ENCODE data around the gene DZIP1L. TPM values are rescaled to one million over a fixed set of nuclear protein-coding genes. Genes with fewer than 3 reads are reported as not detected.

Gene DZIP1L
- total RNA-seq, 5 donors from 2014 or later (not counting 1 experiment from before 2014, with no cell fraction given), result not detected

DNA sequence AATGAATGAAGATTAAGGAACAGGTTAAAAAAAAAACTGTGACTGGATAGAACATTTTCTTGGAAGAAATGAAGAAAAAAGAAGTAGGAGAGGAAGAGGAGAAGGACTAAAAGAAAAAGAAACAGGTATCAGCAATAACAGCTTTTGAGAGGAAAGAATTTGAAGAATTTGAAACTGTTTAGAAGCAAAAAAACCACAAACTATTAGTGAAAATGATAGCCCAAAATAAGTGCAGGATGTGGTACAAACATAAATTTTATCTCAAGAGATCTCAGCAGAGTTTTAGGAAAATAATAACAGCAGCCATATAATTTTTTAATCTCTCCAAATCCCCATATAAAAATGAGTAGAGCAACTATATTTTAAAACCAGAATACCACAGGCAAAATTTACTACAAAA, 25.5 kb upstream of the DZIP1L start:
- peaks cover 8 to 12% of the 10 kb centered on the region in 2 donors for H3K27me3 Mint-ChIP-seq
- H3K27ac Mint-ChIP-seq, result no peak overlapping the region
- H3K27me3 ChIP-seq (replicated peaks in 1 of 2; ENCODE audit: control insufficient read depth in 2 of 2, extremely low read depth in 1 of 2, insufficient read depth in 2 of 2, low read length in 1 of 2), result no peaks in the 10 kb centered on the region

DNA sequence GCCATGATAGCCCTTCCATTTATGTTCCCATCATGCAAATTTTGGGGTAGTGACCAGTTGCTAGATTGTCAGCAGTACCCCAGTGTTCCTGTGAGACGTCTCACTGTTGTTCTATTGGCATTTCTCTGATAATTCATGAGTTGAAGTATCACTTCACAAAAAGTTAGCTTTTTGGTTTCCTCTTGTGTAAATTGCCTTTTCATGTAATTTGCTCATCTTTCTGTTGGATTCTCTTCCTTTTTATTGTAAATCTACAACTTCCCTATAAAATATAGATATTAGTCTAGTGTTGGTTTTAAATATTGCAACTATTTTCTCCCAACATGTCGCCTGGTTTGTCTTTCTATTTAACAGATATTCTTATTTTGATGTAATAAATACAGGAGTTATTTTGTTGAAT, 24.3 kb upstream of the DZIP1L start:
- ATAC-seq (replicated peaks in 1 of 4) (no peak), DNase-seq (no peak)
- Histone ChIP-seq H3K4me1 (ENCODE audit: control insufficient read depth in 1 of 2, extremely low read depth in 1 of 2, insufficient read depth in 2 of 2, low read length in 2 of 2) (no peaks in the 10 kb centered on the region), H3K27ac (ENCODE audit: low read length) (no peak overlapping the region), H3K36me3 (ENCODE audit: control insufficient read depth in 2 of 2, extremely low read depth in 1 of 2, insufficient read depth in 1 of 2, low read length in 1 of 2) (no peaks in the 10 kb centered on the region), H3K4me3 (ENCODE audit: control insufficient read depth in 1 of 2, extremely low read depth in 1 of 2, low read length in 1 of 2) (no peak overlapping the region), H3K27me3 (replicated peaks in 1 of 2; ENCODE audit: control insufficient read depth in 2 of 2, extremely low read depth in 1 of 2, insufficient read depth in 2 of 2, low read length in 1 of 2) (no peaks in the 10 kb centered on the region), H3K9me3 (no peaks in the 10 kb centered on the region)
- H3K36me3 Mint-ChIP-seq, result no peaks in the 10 kb centered on the region
- H3K27me3 Mint-ChIP-seq, result peaks cover 8 to 14% of the 10 kb centered on the region in 2 donors
- no CpG with 5 or more reads among the region's 2 CpGs for WGBS (ENCODE audit: insufficient coverage)
- H3K9me3 Mint-ChIP-seq, result no peaks in the 10 kb centered on the region
- ChIA-PET POLR2A (no interaction called here), CTCF (no interaction called here)
- H3K27ac Mint-ChIP-seq, result no peak overlapping the region
- H3K4me3 Mint-ChIP-seq, result no peak overlapping the region
- no peaks in the 10 kb centered on the region for H3K4me1 Mint-ChIP-seq

More for the DNA sequence above, 25.5 kb upstream of the DZIP1L start:
- no peak for DNase-seq
- no peaks in the 10 kb centered on the region for H3K4me1 Mint-ChIP-seq
- no peaks in the 10 kb centered on the region for H3K9me3 Mint-ChIP-seq
- no peaks in the 10 kb centered on the region for H3K9me3 ChIP-seq
- ChIA-PET CTCF (no interaction called here), POLR2A (no interaction called here)
- no peaks in the 10 kb centered on the region for H3K4me1 ChIP-seq (ENCODE audit: control insufficient read depth in 1 of 2, extremely low read depth in 1 of 2, insufficient read depth in 2 of 2, low read length in 2 of 2)
- H3K27ac ChIP-seq (ENCODE audit: low read length), result no peak overlapping the region
- no peak for ATAC-seq (replicated peaks in 1 of 4)
- H3K4me3 Mint-ChIP-seq, result no peak overlapping the region
- H3K4me3 ChIP-seq (ENCODE audit: control insufficient read depth in 1 of 2, extremely low read depth in 1 of 2, low read length in 1 of 2), result no peak overlapping the region
- H3K36me3 Mint-ChIP-seq, result no peaks in the 10 kb centered on the region
- no peaks in the 10 kb centered on the region for H3K36me3 ChIP-seq (ENCODE audit: control insufficient read depth in 2 of 2, extremely low read depth in 1 of 2, insufficient read depth in 1 of 2, low read length in 1 of 2)

- no peak overlapping the region for H3K27ac ChIP-seq (ENCODE audit: low read length)
- ChIA-PET CTCF (interaction anchor here in 1 of 2 donors (0.7 kb wide), 1 partner anchor 1038 kb away, joined by 3 read pairs; no protein-coding TSS in a partner anchor), POLR2A (no interaction called here)
- WGBS (ENCODE audit: insufficient coverage), result 27% methylated on average over 1 of the region's 2 CpGs
- Mint-ChIP-seq H3K36me3 (no peaks in the 10 kb centered on the region), H3K4me3 (no peak overlapping the region), H3K27me3 (peaks cover 8 to 14% of the 10 kb centered on the region in 2 donors), H3K9me3 (no peaks in the 10 kb centered on the region), H3K27ac (no peak overlapping the region), H3K4me1 (no peaks in the 10 kb centered on the region)
- H3K36me3 ChIP-seq (ENCODE audit: control insufficient read depth in 2 of 2, extremely low read depth in 1 of 2, insufficient read depth in 1 of 2, low read length in 1 of 2), result no peaks in the 10 kb centered on the region
- no peaks in the 10 kb centered on the region for H3K27me3 ChIP-seq (replicated peaks in 1 of 2; ENCODE audit: control insufficient read depth in 2 of 2, extremely low read depth in 1 of 2, insufficient read depth in 2 of 2, low read length in 1 of 2)
- no peak for ATAC-seq (replicated peaks in 1 of 4)
- no peak for DNase-seq
- H3K9me3 ChIP-seq, result no peaks in the 10 kb centered on the region
- no peak overlapping the region for H3K4me3 ChIP-seq (ENCODE audit: control insufficient read depth in 1 of 2, extremely low read depth in 1 of 2, low read length in 1 of 2)
- H3K4me1 ChIP-seq (ENCODE audit: control insufficient read depth in 1 of 2, extremely low read depth in 1 of 2, insufficient read depth in 2 of 2, low read length in 2 of 2), result no peaks in the 10 kb centered on the region
Observed at GRCh38 chr3:138137861-138138260, 22.5 kb upstream of the DZIP1L start.

- CTCF ChIA-PET, result no interaction called here
- Mint-ChIP-seq H3K27me3 (peaks cover 4 to 10% of the 10 kb centered on the region in 2 donors), H3K36me3 (no peaks in the 10 kb centered on the region), H3K4me1 (no peaks in the 10 kb centered on the region), H3K4me3 (no peak overlapping the region), H3K27ac (no peak overlapping the region), H3K9me3 (no peaks in the 10 kb centered on the region)
- POLR2A ChIA-PET, result interaction anchor here in 1 of 2 donors (0.7 kb wide), 1 partner anchor 20 kb away, joined by 4 read pairs; no protein-coding TSS in a partner anchor
- DNase-seq, result no peak
- Histone ChIP-seq H3K27ac (ENCODE audit: low read length) (no peak overlapping the region), H3K36me3 (ENCODE audit: control insufficient read depth in 2 of 2, extremely low read depth in 1 of 2, insufficient read depth in 1 of 2, low read length in 1 of 2) (no peaks in the 10 kb centered on the region), H3K4me3 (ENCODE audit: control insufficient read depth in 1 of 2, extremely low read depth in 1 of 2, low read length in 1 of 2) (no peak overlapping the region), H3K4me1 (ENCODE audit: control insufficient read depth in 1 of 2, extremely low read depth in 1 of 2, insufficient read depth in 2 of 2, low read length in 2 of 2) (no peaks in the 10 kb centered on the region), H3K27me3 (replicated peaks in 1 of 2; ENCODE audit: control insufficient read depth in 2 of 2, extremely low read depth in 1 of 2, insufficient read depth in 2 of 2, low read length in 1 of 2) (no peaks in the 10 kb centered on the region), H3K9me3 (no peaks in the 10 kb centered on the region)
- ATAC-seq (replicated peaks in 1 of 4), result no peak
- 94% methylated on average over 3 of the region's 3 CpGs for WGBS (ENCODE audit: insufficient coverage)
Observed at GRCh38 chr3:138136201-138136600, 20.8 kb upstream of the DZIP1L start.

DNA sequence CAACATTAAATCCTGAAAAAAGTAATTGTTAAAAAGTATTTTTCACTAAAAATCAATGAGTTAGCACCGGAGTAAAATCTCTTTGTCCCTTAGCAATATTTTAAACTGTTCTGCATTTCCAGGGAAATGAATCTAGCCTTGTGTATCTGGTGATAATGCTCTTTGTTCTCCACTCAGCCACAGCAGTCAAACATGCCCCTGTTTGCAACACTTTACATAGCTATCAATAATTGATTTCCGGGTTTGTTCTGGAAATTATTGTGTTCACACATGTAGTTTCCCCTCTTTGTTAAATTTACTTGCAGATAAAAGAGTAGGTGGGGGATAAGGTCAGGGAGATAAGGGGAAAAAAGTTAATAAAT, 20.4 kb upstream of the DZIP1L start:
- Histone ChIP-seq H3K27ac (ENCODE audit: low read length) (no peak overlapping the region), H3K4me3 (ENCODE audit: control insufficient read depth in 1 of 2, extremely low read depth in 1 of 2, low read length in 1 of 2) (no peak overlapping the region), H3K4me1 (ENCODE audit: control insufficient read depth in 1 of 2, extremely low read depth in 1 of 2, insufficient read depth in 2 of 2, low read length in 2 of 2) (no peaks in the 10 kb centered on the region), H3K27me3 (replicated peaks in 1 of 2; ENCODE audit: control insufficient read depth in 2 of 2, extremely low read depth in 1 of 2, insufficient read depth in 2 of 2, low read length in 1 of 2) (peaks cover 0 to 3% of the 10 kb centered on the region in 2 experiments), H3K9me3 (no peaks in the 10 kb centered on the region), H3K36me3 (ENCODE audit: control insufficient read depth in 2 of 2, extremely low read depth in 1 of 2, insufficient read depth in 1 of 2, low read length in 1 of 2) (no peaks in the 10 kb centered on the region)
- CTCF ChIA-PET, result interaction anchor here in 1 of 2 donors (0.8 kb wide), 1 partner anchor 283 kb away, joined by 4 read pairs; no protein-coding TSS in a partner anchor
- Mint-ChIP-seq H3K36me3 (no peaks in the 10 kb centered on the region), H3K9me3 (no peaks in the 10 kb centered on the region), H3K4me1 (no peaks in the 10 kb centered on the region), H3K27me3 (peaks cover 4 to 8% of the 10 kb centered on the region in 2 donors), H3K4me3 (no peak overlapping the region), H3K27ac (no peak overlapping the region)
- no peak for ATAC-seq (replicated peaks in 1 of 4)
- no CpG with 5 or more reads among the region's 2 CpGs for WGBS (ENCODE audit: insufficient coverage)
- no peak for DNase-seq
- POLR2A ChIA-PET, result interaction anchor here in 1 of 2 donors (0.7 kb wide), 1 partner anchor 20 kb away, joined by 4 read pairs; no protein-coding TSS in a partner anchor

DNA sequence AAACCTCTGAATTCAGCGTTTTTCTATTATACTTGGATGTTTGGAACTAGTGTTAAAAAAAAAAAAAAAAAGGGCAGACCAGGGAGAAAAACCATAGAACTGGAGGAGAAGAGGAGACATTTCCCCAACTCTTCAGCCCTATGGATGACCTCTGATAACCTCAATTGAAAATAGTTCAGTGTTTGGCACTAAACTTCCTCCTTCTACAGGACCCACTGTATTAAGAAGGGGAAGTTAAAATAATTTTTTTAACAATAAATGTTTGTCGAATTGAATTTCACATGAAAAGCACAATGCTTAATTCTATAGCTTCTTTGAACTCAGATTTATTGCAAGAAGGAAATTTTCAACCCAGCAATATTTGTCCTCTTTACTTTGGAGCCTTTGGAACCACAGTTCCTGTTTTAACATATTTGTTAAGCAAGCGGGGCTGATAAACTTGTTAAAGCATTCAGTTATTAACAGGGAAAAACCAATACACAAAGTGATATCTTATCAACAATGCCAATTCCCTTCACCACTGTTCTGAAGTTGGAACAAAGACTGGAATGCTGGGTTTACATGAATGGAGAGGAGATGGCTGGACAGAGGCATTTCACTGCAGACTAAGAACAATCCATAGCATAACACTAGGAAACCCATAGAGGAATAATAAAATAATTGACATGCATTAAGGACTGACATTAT, 19.9 kb upstream of the DZIP1L start:
- CTCF ChIA-PET, result interaction anchor here in 1 of 2 donors (0.8 kb wide), 1 partner anchor 284 kb away, joined by 4 read pairs; no protein-coding TSS in a partner anchor
- no peak overlapping the region for H3K27ac ChIP-seq (ENCODE audit: low read length)
- no CpG with 5 or more reads among the region's 3 CpGs for WGBS (ENCODE audit: insufficient coverage)

More for the DNA sequence above, 19.9 kb upstream of the DZIP1L start:
- no peaks in the 10 kb centered on the region for H3K4me1 ChIP-seq (ENCODE audit: control insufficient read depth in 1 of 2, extremely low read depth in 1 of 2, insufficient read depth in 2 of 2, low read length in 2 of 2)
- H3K9me3 ChIP-seq, result no peaks in the 10 kb centered on the region
- no peaks in the 10 kb centered on the region for H3K9me3 Mint-ChIP-seq
- DNase-seq (no peak), ATAC-seq (replicated peaks in 1 of 4) (no peak)
- no peaks in the 10 kb centered on the region for H3K4me1 Mint-ChIP-seq
- no peak overlapping the region for H3K4me3 ChIP-seq (ENCODE audit: control insufficient read depth in 1 of 2, extremely low read depth in 1 of 2, low read length in 1 of 2)
- no peak overlapping the region for H3K27ac Mint-ChIP-seq
- H3K36me3 ChIP-seq (ENCODE audit: control insufficient read depth in 2 of 2, extremely low read depth in 1 of 2, insufficient read depth in 1 of 2, low read length in 1 of 2), result no peaks in the 10 kb centered on the region
- peaks cover 4 to 6% of the 10 kb centered on the region in 2 donors for H3K27me3 Mint-ChIP-seq
- H3K36me3 Mint-ChIP-seq, result no peaks in the 10 kb centered on the region
- H3K27me3 ChIP-seq (replicated peaks in 1 of 2; ENCODE audit: control insufficient read depth in 2 of 2, extremely low read depth in 1 of 2, insufficient read depth in 2 of 2, low read length in 1 of 2), result peaks cover 0 to 4% of the 10 kb centered on the region in 2 experiments
- POLR2A ChIA-PET, result interaction anchor here in 1 of 2 donors (0.7 kb wide), 1 partner anchor 21 kb away, joined by 4 read pairs; no protein-coding TSS in a partner anchor
- H3K4me3 Mint-ChIP-seq, result no peak overlapping the region
